GM03348 (cell line): ENCODE results near the gene EXOC4.
"Not testable (repeated sequence)": the region's sequence is repeated elsewhere in the genome, so short reads cannot be mapped to it uniquely, and the experiment has no call there.

Experiments
- DNase-seq: peaks from one replicate; pipeline ENCODE4 v3.0.0; 2012; ENCODE audit warnings: low spot score

The EXOC4 gene

DNA sequence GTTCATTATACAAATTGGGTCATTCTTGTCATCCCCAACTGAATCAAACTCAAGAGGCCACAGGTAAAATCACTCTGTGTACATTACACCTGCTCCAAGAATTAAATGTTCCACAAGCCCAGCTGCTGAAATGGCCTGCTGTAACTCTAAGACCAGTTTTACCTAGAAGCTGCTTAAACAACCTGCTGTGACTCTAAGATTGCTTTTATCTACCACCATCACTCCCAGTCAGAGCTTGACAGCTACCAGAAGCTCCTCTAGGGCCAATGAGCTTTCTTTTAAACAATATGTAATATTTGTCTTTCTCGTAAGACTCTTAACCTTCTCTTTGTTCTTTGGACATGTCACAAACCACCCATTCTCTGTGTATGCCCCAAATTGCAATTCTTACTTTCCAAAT lies 732.4 kb downstream of the EXOC4 start:
- DNase-seq, result no peak

DNA sequence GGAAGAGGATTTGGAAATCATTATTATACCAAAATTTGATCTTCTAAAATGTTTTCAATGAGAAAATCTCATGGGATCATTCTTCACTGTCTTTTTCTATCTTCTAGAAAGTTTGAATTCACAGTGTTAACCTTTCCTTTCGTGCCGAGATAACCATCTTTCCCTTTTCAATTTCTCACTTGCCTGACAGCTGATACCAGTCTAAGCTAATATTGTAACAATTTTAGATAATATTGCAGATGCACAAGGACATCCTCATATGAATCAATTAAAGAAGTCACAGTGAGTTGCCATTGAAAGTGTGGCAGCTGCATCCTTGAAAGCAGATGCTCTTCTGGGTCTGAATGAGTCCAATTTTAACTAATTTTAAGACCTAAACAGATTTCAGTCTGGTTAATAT lies 734.7 kb downstream of the EXOC4 start:
- DNase-seq, result no peak

GRCh38 chr7:133993547-133993946 lies 740.7 kb downstream of the EXOC4 start:
- no peak for DNase-seq

DNA sequence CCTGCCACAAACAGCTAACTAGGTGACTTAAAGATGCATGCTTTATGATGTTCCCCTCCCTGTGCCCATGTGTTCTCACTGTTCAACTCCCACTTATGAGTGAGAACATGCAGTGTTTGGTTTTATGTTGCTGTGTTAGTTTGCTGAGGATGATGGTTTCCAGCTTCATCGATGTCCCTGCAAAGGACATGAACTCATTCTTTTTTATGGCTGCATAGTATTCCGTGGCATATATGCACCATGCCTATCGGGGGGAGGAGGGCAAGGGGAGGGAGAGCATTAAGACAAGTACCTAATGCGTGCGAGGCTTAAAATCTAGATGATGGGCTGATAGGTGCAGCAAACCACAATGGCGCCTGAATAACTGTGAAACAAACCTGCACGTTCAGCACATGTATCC lies 741.2 kb downstream of the EXOC4 start:
- not testable (repeated sequence) for DNase-seq

DNA sequence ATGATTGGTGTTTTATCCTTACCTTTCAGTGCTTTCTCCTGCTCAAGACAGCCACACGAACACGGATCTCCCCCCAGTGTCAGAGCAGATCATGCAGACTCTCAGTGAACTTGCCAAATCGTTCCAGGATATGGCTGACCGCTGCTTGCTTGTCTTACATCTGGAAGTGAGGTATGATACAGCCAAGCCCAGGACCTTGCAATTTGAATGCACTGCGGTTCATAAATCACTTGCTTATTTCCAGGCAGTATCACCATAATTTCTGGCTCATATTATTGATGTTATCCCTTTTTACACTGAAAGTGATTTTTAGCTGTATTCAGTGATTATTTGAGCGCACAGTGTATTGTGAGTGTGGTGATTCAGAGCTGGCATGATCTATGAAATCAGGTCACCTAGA lies 744.6 kb downstream of the EXOC4 start:
- DNase-seq, result no peak

DNA sequence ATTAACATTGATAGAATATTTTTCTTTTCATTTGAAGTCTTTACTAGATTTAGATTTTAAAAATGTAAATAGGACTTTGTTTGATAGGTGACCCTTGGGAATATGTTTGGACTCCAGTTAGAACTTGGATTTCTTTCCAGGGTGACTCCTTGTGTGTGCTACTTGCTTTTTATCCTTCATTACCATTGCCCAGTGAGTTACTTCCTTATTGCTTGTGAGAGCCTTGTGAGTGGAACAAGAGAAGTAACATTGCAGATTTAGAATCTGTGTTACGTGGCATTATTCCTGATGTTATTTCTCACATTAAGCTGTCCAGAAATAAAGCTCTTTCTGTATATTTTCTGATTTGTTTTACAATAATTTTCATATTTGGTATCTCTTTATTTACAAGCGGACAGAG lies 746.3 kb downstream of the EXOC4 start:
- no peak for DNase-seq

DNA sequence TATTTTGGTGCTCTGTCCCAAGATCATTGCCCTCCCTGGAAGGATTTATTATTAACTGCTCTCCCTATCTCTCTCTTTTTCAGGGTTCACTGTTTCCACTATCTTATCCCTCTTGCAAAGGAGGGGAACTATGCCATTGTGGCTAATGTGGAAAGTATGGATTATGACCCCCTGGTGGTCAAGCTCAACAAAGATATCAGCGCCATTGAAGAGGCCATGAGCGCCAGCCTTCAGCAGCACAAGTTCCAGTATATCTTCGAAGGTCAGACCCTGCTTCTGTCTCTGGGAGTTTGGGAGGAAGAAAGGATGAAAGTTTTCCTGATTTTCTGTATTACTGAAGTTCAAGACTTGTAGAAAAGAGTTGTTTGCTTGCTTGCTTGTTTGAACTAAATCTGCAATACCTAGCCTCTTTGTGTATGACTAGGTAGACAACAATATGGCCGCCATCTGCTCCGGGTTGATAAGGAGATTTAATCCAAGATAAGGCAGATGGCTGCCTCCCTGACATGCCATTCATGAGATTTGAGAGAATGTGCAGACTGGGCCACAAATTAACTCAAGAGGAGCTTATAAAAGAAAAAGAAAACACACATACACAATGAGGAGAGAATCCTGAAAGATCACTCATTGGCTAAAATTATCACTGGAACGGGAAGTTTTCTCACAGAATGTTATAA lies 752.1 kb downstream of the EXOC4 start:
- no peak for DNase-seq

- no peak for DNase-seq
These were observed 756.6 kb downstream of the EXOC4 start for GRCh38 chr7:134009314-134010110.

- DNase-seq, result no peak
These were observed 760.4 kb downstream of the EXOC4 start for GRCh38 chr7:134013249-134013648.

DNA sequence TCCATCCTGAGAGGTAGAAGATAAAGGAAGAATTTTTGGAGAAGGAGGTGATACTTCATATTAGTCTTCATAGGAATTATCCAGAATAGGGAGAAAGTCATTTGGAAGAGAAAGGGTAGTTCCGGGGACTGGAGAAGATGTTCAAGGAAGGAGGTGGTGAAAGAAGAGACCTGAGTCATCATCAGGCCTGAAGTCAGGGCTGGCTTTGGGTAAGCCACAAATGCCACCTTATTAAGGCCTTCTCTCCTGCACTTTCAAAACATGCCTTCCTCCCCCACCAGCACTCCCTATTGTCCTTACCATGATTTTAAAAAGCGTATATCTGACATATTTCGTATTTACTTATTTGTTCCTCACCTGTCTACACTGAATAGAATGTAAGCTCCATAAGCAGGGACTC lies 762.1 kb downstream of the EXOC4 start:
- peak; percentile 20 for DNase-seq

- DNase-seq, result peak; percentile 60
These were observed 763.5 kb downstream of the EXOC4 start for GRCh38 chr7:134016223-134016941.

DNA sequence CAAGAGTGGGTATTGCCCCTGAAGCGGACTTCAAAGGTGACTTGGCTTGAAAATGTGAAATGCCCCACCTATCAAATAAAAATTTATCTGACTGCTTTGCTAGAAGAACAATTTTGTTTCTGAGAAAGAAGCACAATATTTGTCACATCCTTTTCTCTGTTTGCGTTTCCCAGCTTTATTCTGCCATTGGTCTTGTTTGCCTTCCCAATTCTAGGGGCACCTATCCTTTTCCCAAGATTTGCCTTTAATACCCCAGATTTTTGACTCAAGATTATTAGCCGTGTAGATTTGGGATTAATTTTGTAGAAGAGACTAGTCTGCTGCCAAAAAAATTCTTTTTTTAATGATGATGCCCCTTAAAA lies 764.0 kb downstream of the EXOC4 start:
- no peak for DNase-seq

GRCh38 chr7:134018306-134018705 lies 765.4 kb downstream of the EXOC4 start:
- no peak for DNase-seq

GRCh38 chr7:134019251-134019650 lies 766.4 kb downstream of the EXOC4 start:
- no peak for DNase-seq

DNA sequence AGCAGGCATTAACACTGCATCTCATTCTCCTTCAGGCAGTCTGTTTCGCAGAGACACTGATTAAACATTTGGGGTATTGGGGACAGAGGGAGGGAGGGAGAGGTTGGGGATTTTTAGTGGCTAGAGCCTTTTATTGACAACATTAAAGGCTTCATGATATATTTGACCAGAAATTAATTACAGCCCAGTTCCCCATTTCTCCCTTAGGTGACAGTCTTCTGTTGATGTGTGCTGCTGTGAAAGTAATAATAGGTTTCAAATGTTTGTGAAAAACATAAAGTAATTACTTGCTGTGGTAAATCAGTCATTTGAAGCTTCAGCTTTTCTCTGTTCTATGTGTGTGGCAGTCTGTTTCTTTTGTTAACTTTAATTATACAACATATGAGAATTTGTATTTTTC lies 769.0 kb downstream of the EXOC4 start:
- DNase-seq, result no peak

- DNase-seq, result no peak
These were observed 769.5 kb downstream of the EXOC4 start for GRCh38 chr7:134022286-134022911.

GRCh38 chr7:134024739-134025138 lies 771.9 kb downstream of the EXOC4 start:
- no peak for DNase-seq

DNA sequence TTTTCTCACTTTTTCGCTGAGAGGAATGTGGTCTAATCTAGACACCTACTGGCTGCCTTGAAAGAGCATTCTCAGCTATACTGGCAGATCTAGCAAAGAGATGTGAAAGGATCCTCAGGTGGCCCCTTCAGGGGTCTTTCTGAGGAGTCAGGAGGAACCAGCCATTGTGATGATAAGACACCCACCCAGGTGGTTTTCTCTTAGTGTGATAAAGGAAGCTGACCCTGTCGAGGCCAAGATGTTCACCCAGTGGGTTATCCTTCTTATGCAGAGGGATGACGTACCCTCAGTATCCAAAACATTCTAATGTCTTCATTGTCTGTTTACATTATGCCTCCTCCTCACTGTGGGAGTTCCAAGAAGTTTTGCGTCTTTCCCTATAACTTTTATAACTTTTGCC lies 776.0 kb downstream of the EXOC4 start:
- DNase-seq, result no peak

DNA sequence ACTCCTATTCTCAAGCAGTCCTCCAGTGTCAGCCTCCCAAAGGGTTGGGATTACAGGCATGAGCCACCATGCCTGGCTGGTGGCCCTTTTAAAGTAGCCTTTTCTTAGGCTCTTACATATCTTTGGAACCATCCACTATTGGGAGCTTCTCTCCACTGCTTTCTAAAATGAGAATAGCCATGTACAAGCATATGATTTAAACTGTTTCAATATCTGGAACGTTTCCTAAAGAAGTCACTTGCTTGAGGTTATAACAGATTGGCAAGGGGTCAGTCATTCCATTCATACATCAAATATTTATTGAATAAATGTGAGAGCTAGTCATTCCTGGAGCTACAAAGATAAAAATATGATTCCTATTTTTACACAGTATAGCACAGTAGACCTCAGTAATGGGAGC lies 776.9 kb downstream of the EXOC4 start:
- no peak for DNase-seq

GRCh38 chr7:134030460-134030865 lies 777.6 kb downstream of the EXOC4 start:
- DNase-seq, result no peak

GRCh38 chr7:134031835-134032617 lies 779.1 kb downstream of the EXOC4 start:
- DNase-seq, result no peak

GRCh38 chr7:134034652-134035051 lies 781.8 kb downstream of the EXOC4 start:
- no peak for DNase-seq
